Glomerular visceral epithelial cell (primary cell): ENCODE results near the gene KRT9.
"Not testable (repeated sequence)": the region's sequence is repeated elsewhere in the genome, so short reads cannot be mapped to it uniquely, and the experiment has no call there.

ENCODE experiments used
- DNase-seq: peaks from one replicate; pipeline ENCODE4 v3.0.0-alpha.2; 2016; ENCODE audit errors: extremely low spot score

Gene KRT9

DNA sequence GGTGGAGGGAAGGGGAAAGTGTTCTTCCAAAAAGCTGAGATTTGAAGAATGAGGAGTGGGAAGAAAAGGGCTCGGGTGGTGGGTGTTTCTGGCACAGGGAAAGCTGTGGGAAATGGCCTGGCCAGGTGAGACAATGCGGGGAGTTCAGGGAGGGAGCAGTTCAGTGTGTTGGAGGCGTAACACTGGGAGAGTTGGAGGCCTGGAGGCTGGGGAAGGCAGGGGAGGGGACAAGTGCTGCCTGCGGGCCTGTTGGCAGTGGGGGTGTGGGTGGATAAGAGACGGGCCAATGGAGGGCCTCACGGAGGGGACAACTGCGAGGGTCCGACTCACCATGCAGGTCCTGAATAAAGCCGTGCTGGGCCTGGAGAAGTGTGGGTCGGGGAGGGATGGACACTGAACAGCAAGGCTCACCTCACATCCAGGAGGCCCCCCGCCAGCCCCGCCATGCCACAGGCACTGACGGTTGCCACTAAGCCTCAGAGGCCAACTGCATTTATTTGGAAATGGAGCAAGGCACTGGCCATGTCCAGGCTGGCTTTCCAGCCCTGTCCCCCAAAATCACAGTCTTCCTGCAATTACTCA lies 25.9 kb downstream of the KRT9 start:
- no peak for DNase-seq

DNA sequence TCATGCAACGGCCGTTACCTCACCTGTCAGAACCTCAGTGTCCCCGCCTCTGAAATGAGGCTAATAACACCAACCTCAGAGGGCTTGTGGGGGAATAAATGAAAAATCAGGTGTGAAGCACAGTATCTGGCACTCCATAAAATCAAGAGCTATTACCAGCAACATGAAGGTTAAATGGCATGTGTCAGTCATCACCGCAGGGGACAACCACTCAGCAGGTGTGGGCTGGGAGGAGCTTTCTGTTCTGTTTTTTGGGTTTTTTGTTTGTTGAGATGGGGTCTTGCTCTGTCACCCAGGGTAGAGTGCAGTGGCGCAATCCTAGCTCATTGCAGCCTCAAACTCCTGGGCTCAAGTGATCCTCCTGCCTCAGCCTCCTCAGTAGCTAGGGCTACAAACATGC lies 26.9 kb downstream of the KRT9 start:
- no peak for DNase-seq

GRCh38 chr17:41544491-41544892 lies 27.4 kb downstream of the KRT9 start:
- peak; percentile 51 for DNase-seq

DNA sequence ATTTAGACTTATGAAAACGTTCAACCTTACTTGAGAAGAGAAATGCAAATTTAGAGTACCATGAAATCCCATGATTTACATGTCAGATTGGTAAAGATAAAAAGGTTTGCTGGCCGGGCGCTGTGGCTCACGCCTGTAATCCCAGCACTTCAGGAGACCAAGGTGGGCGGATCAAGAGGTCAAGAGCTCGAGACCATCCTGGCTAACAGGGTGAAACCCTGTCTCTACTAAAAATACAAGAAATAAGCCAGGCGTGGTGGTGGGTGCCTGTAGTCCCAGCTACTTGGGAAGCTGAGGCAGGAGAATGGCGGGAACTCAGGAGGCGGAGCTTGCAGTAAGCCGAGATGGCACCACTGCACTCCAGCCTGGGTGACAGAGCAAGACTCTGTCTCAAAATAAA lies 29.1 kb downstream of the KRT9 start:
- DNase-seq, result not testable (repeated sequence)

- no peak for DNase-seq
Measured at GRCh38 chr17:41542357-41542756, 29.5 kb downstream of the KRT9 start.

DNA sequence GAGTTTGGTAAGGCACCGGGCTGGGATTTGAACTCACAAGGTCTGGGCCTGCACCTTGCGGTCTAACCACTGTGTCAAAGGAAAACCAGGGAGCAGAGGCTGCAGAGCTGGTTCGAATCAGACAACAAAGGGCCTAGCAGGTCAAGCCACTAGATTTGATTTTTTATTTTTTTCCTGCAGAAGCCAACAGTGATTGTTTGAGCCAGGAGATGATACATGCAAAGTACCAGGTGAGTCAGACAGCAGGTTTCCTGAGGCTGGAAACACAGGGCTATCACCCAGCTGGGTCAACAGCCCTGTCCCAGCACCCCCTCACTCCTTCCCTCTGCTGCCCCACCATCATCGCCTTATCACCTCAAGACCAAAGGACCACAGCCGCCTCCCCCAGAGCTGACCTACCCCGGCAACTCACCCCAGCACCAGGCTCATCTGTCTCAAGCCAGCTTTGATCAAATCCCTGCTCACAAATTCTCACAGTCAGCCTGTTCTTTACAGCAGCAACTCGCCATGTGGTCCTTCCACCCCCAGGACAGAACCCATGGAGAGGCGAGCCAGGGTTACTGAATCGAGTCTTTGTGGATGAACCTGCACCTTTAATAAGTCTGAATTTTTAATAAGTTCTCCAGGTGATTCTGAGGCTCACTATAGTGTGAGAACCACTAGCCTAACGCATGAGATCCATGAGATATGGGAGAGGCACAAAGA lies 30.8 kb downstream of the KRT9 start:
- DNase-seq, result peak; percentile 47

DNA sequence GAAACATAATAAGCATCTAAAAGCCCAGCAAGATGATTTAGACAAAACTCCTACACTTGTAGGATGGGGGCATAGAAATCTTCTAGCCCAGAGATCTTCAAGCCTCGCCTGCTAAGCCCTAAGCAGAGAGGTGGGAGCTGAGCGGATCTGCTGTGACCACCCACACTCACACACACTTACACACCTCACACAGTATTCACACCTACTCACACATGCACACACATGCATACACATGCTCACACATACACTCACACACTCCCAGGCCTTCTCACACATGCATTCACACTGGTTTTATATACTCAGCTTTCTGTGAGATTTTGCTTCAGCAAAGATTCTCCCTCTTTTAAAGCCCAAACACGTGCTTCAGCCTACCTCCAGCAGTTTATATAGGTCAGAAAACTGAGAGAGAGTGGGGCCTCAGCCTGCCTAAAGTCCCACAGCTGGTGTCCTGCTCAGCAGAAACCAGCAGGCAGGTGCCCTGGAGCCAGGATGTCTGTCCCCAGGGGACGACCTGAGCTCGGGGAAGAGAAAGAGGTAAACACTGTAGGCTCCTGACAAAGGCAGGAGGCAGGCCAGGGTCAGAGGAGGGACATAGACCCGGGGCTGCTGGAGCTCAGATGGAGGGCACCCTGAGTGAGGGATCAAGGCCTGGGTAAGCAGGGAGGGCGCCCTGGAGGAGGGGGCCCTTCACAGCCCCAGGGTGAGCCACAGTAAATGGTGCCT lies 31.7 kb downstream of the KRT9 start:
- DNase-seq, result no peak

GRCh38 chr17:41539071-41539492 lies 32.8 kb downstream of the KRT9 start:
- peak; percentile 69 for DNase-seq

- DNase-seq, result peak; percentile 89
Measured at GRCh38 chr17:41538565-41538991, 33.3 kb downstream of the KRT9 start.

- DNase-seq, result peak; percentile 31
Measured at GRCh38 chr17:41537990-41538389, 33.9 kb downstream of the KRT9 start.

DNA sequence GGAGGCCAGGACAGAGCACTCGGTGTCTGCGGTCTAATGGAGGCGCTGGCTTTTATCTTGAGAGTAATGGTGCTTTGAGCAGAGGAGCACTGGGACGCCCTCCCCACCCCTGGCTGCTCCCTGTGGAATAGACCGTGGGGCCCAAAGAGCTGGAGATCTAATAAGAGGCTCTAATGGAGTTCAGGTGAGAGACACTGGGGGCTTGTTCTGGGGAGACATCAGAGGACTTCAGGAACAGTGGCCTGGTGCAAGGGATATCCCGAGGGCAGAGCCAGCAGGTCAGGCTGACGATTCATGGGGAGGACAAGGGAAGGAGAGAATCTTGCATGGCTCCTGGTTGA lies 34.3 kb downstream of the KRT9 start:
- DNase-seq, result no peak

GRCh38 chr17:41536741-41537613 lies 34.9 kb downstream of the KRT9 start:
- DNase-seq, result no peak

GRCh38 chr17:41535764-41536481 lies 35.9 kb downstream of the KRT9 start:
- no peak for DNase-seq

- no peak for DNase-seq
Measured at GRCh38 chr17:41534899-41535546, 36.8 kb downstream of the KRT9 start.

DNA sequence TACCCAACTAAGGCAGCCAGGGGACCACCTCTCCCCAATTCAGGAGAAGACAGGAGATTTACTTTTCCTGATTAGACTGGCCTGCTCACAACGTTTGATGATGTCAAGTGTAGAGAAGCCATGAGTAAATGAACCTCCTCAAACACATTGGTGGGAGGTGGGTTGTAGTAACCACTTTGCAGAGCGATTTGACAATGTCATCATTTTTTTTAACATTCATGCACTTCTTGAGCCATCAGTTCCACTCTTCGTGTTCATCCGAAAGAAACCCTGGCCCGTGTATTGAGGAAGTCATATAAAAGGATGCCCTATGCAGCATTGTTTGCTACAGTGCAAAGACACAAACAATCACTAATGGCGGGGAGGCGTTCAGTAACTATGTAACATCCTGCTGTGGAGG lies 38.2 kb downstream of the KRT9 start:
- DNase-seq, result no peak

GRCh38 chr17:41532947-41533570 lies 38.8 kb downstream of the KRT9 start:
- no peak for DNase-seq

DNA sequence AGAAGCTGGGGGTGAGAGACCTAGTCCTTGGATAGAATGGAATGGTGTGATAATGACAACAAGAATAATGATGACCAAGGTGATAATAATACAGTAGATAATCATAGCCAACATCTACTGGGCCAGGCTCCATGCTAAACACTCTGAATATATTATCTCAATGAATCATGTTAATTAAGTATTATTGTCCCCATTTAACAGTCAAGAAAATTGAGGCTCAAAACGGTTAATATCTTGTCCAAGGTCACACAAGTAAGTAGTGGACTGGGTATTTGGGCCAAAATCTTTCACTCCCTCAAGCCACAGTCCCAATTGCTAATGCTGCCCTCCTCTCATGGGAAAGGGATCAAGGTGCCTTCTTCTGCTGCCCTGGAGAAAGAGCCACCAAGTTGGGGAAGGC lies 39.9 kb downstream of the KRT9 start:
- DNase-seq, result no peak

- DNase-seq, result peak; percentile 88
Measured at GRCh38 chr17:41530062-41531048, 41.5 kb downstream of the KRT9 start.

GRCh38 chr17:41529491-41529915 lies 42.4 kb downstream of the KRT9 start:
- DNase-seq, result no peak
